ENCODE data around the gene LRMDA.

DNA sequence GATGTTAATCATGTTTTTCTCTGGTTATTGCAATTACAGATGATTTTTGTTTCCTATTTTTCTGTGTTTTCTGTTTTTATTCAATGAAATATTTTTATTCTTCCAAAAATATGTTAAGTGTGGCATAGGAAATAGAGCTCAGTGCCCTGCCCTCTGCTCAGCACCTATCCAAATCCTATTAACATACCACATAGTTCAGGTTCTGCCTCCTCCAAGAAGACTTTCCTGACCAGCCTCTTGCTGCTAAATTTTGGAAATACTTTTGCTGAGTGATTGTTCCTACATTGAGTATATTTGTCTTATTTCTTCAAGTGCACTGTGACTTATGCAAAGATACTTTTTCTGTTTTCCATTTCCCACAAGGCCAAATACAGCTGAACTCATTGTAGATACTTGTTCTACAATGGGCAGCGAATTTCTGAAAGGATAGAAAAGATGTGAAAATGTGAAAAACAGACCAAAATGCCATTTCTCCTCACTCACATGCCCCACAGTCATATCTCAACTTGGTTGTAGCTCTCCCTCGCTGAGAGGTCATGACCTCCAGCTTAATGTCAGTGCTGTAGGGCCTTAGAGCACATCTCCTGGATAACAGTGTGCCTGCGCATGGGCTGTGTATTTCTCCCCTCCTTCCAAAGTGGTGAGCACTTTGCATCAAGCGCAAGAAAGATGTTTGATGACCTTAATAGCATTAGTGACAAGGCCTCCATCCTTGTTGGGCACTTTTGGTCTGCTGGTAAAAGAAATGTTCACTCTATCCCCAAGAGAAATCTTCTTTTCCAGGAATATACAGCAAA, 677.3 kb downstream of the LRMDA start:
- TF ChIP-seq ZNF549 (tag by site-specific recombination; IDR thresholded peaks at IDR 0.05) (no peak), ZNF629 (tag by site-specific recombination; IDR thresholded peaks at IDR 0.05) (no peak), KLF1 (tag by site-specific recombination; IDR thresholded peaks at IDR 0.05) (no peak), ZNF830 (tag by site-specific recombination; IDR thresholded peaks at IDR 0.05; ENCODE audit: low read depth) (no peak)
- TF ChIP-seq, protein P1, sequence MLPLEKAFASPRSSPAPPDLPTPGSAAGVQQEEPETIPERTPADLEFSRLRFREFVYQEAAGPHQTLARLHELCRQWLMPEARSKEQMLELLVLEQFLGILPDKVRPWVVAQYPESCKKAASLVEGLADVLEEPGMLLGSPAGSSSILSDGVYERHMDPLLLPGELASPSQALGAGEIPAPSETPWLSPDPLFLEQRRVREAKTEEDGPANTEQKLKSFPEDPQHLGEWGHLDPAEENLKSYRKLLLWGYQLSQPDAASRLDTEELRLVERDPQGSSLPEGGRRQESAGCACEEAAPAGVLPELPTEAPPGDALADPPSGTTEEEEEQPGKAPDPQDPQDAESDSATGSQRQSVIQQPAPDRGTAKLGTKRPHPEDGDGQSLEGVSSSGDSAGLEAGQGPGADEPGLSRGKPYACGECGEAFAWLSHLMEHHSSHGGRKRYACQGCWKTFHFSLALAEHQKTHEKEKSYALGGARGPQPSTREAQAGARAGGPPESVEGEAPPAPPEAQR (tag by site-specific recombination; IDR thresholded peaks at IDR 0.05), result no peak
- TF ChIP-seq, protein P2, sequence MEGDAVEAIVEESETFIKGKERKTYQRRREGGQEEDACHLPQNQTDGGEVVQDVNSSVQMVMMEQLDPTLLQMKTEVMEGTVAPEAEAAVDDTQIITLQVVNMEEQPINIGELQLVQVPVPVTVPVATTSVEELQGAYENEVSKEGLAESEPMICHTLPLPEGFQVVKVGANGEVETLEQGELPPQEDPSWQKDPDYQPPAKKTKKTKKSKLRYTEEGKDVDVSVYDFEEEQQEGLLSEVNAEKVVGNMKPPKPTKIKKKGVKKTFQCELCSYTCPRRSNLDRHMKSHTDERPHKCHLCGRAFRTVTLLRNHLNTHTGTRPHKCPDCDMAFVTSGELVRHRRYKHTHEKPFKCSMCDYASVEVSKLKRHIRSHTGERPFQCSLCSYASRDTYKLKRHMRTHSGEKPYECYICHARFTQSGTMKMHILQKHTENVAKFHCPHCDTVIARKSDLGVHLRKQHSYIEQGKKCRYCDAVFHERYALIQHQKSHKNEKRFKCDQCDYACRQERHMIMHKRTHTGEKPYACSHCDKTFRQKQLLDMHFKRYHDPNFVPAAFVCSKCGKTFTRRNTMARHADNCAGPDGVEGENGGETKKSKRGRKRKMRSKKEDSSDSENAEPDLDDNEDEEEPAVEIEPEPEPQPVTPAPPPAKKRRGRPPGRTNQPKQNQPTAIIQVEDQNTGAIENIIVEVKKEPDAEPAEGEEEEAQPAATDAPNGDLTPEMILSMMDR (tag by site-specific recombination; IDR thresholded peaks at IDR 0.05), result no peak
